CD4-positive, alpha-beta T cell (primary cell): ENCODE measurements around the gene IGFBP4. TPM values are rescaled to one million over a fixed set of nuclear protein-coding genes. Genes with fewer than 3 reads are reported as not detected.

Experiments used
- ATAC-seq: fragments of 200-7000 bp; cut with Tn5 transposase; one replicate; pipeline ENCODE4 v1.10.0; 2022; ENCODE audit warnings: mild to moderate bottlenecking; ENCODE audit not compliant: poor library complexity
- CTCF ChIA-PET: fragments of 350-600 bp; sonication (Branson Sonifier 250); formaldehyde crosslinking; loops from one replicate; lab custom pipeline; 2021; ENCODE audit warnings: antibody characterized with exemption, inconsistent platforms; lab: Charles Lee
- POLR2A ChIA-PET: fragments of 350-600 bp; sonication (Branson Sonifier 250); formaldehyde crosslinking; loops from one replicate; lab custom pipeline; 2021; ENCODE audit warnings: antibody characterized with exemption, inconsistent platforms; lab: Charles Lee
- DNase-seq, 14 experiments: peaks; one replicate each; pipeline ENCODE4 v3.0.0-alpha.2; 2013 to 2020; ENCODE audit warnings: mixed read lengths in 2 of 14
- H3K27ac ChIP-seq, 2 donors: one replicate each; pipeline versions ENCODE4 v1.5.1 to v1.7.0; 2013; ENCODE audit warnings: low read length in 2 of 2, low read depth in 1 of 2, mild to moderate bottlenecking in 1 of 2
- H3K27me3 ChIP-seq, 2 experiments: 1 replicate in 1 of 2; 2 replicates in 1 of 2; pipeline versions ENCODE4 v1.6.1 to v1.7.0; 2013; ENCODE audit warnings: low read length in 2 of 2, control low read depth in 1 of 2, mild to moderate bottlenecking in 1 of 2, moderate library complexity in 1 of 2; ENCODE audit not compliant: insufficient read depth in 2 of 2, control insufficient read depth in 1 of 2
- H3K36me3 ChIP-seq: one replicate; pipeline ENCODE4 v1.6.1; 2013; ENCODE audit warnings: low read length, control low read depth; ENCODE audit not compliant: insufficient read depth
- H3K4me1 ChIP-seq: one replicate; pipeline ENCODE4 v1.6.1; 2013; ENCODE audit warnings: low read length, control low read depth; ENCODE audit not compliant: insufficient read depth
- H3K4me3 ChIP-seq: one replicate; pipeline ENCODE4 v1.5.1; 2013; ENCODE audit warnings: mild to moderate bottlenecking, low read length, moderate library complexity
- H3K9me3 ChIP-seq, 2 experiments: 1 replicate in 1 of 2; 2 replicates in 1 of 2; pipeline versions ENCODE4 v1.6.1 to v1.7.0; 2013; ENCODE audit warnings: low read length in 2 of 2, mild to moderate bottlenecking in 2 of 2, control low read depth in 1 of 2, moderate library complexity in 1 of 2; ENCODE audit not compliant: control insufficient read depth in 1 of 2, insufficient read depth in 1 of 2
- H3K27ac Mint-ChIP-seq: one replicate; pipeline ENCODE4 v1.8.0; 2020; ENCODE audit warnings: mixed read lengths
- H3K27me3 Mint-ChIP-seq: one replicate; pipeline ENCODE4 v1.8.0; 2021; ENCODE audit warnings: mixed read lengths
- H3K36me3 Mint-ChIP-seq: one replicate; pipeline ENCODE4 v1.8.0; 2021; ENCODE audit warnings: low read depth, mixed read lengths
- H3K4me1 Mint-ChIP-seq: one replicate; pipeline ENCODE4 v1.8.0; 2021; ENCODE audit warnings: low read depth, mixed read lengths
- H3K4me3 Mint-ChIP-seq: one replicate; pipeline ENCODE4 v1.8.0; 2020; ENCODE audit warnings: mild to moderate bottlenecking, mixed read lengths
- H3K9me3 Mint-ChIP-seq: one replicate; pipeline ENCODE4 v1.8.0; 2020; ENCODE audit warnings: mixed read lengths
- CTCF ChIP-seq: fragments of 200-600 bp; IDR thresholded peaks from one replicate; pipeline ENCODE4 v1.8.0; 2022; ENCODE audit warnings: antibody characterized with exemption, mild to moderate bottlenecking
- intact Hi-C, 2 experiments: fragments of 100-400 bp; cut with DNase I in 1 of 2; cut with micrococcal nuclease in 1 of 2; formaldehyde crosslinking; loops; one replicate each; pipeline versions ENCODE4 v1.15.1 to v1.9.0; 2023 to 2025; cut with DNase I, micrococcal nuclease
- total RNA-seq, 174 experiments: library from RNA in 2 of 174; stranded (reverse) in 2 of 174; gene quantifications; one replicate each; pipeline ENCODE4 v1.2.3 and lab custom pipeline; 2021 to 2026

IGFBP4 gene
- total RNA-seq, 2 experiments from 2014 or later: 2.5 to 2.6 TPM

- TF ChIP-seq CTCF: no peak
Observed at GRCh38 chr17:40471846-40472732, 28.8 kb downstream of the IGFBP4 start.

GRCh38 chr17:40472733-40473452, 29.6 kb downstream of the IGFBP4 start:
- Mint-ChIP-seq H3K9me3 (no peaks in the 10 kb centered on the region), H3K27ac (no peak overlapping the region), H3K4me1 (peaks cover 16% of the 10 kb centered on the region), H3K36me3 (no peaks in the 10 kb centered on the region), H3K27me3 (no peaks in the 10 kb centered on the region), H3K4me3 (no peak overlapping the region)
- CTCF ChIA-PET: no interaction called here
- no peak overlapping the region for H3K4me3 ChIP-seq
- intact Hi-C loops: no loop called here
- ATAC-seq (no peak), DNase-seq (no peak)
- no peaks in the 10 kb centered on the region for H3K9me3 ChIP-seq
- H3K36me3 ChIP-seq: no peaks in the 10 kb centered on the region
- POLR2A ChIA-PET: no interaction called here
- no peaks in the 10 kb centered on the region for H3K27me3 ChIP-seq
- H3K27ac ChIP-seq: no peak overlapping the region
- no peak for TF ChIP-seq CTCF
- peaks cover 24% of the 10 kb centered on the region for H3K4me1 ChIP-seq

More at GRCh38 chr17:40471846-40472732, 28.8 kb downstream of the IGFBP4 start:
- no peaks in the 10 kb centered on the region for H3K9me3 Mint-ChIP-seq
- Histone ChIP-seq H3K4me1 (peaks cover 17% of the 10 kb centered on the region), H3K27ac (no peak overlapping the region), H3K36me3 (no peaks in the 10 kb centered on the region), H3K4me3 (no peak overlapping the region), H3K9me3 (no peaks in the 10 kb centered on the region), H3K27me3 (no peaks in the 10 kb centered on the region)
- CTCF ChIA-PET: no interaction called here
- DNase-seq (no peak), ATAC-seq (no peak)
- no peak overlapping the region for H3K27ac Mint-ChIP-seq
- peaks cover 12% of the 10 kb centered on the region for H3K4me1 Mint-ChIP-seq
- H3K27me3 Mint-ChIP-seq: no peaks in the 10 kb centered on the region
- H3K4me3 Mint-ChIP-seq: no peak overlapping the region
- no peaks in the 10 kb centered on the region for H3K36me3 Mint-ChIP-seq
- intact Hi-C loops: no loop called here
- POLR2A ChIA-PET: no interaction called here

DNA sequence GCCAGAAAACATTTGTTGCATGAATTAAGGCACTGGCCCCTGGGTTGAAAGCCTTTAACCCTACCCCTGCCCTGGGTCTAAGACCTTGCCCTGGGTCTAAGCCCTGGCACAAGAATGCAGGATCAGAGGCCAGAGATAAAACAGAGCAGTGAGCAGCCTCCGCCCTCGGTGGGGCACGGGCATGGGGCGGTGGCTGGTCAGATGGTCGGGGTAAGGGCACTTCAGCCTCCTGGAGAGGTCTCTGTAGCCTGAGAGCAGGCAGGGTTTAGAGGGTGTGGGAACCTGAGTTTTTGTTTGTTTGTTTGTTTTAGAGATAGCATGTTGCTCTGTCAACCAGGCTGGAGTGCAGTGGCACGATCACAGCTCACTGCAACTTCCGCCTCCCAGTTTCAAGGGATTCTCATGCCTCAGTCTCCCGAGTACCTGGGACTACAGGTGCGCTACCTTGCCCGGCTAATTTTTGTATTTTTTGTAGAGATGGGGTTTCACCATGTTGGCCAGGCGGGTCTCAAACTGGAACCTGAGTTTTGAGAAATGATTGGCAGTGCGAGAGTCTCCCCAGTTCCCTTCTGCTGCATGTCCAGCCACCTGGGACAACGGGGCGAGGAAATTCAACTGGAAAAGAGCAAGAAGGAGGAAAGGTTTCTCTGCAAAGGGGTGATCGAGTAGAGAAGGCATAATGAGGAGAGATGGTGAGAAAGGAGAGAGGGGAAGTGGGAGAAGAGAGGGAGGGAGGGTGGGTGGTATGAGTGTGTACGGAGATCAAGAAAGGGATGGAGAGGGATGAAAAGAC, 30.5 kb downstream of the IGFBP4 start:
- H3K27ac ChIP-seq: no peak overlapping the region
- H3K27ac Mint-ChIP-seq: no peak overlapping the region
- peaks cover 20% of the 10 kb centered on the region for H3K4me1 Mint-ChIP-seq
- H3K4me1 ChIP-seq: peaks cover 32% of the 10 kb centered on the region
- no peaks in the 10 kb centered on the region for H3K27me3 ChIP-seq
- no peak overlapping the region for H3K4me3 ChIP-seq
- H3K27me3 Mint-ChIP-seq: no peaks in the 10 kb centered on the region
- H3K9me3 ChIP-seq: no peaks in the 10 kb centered on the region
- ChIA-PET CTCF (no interaction called here), POLR2A (interaction anchor here (0.6 kb wide), 1 partner anchor 630 kb away, joined by 3 read pairs; no protein-coding TSS in a partner anchor)
- no peak for ATAC-seq
- H3K4me3 Mint-ChIP-seq: no peak overlapping the region
- no peak for DNase-seq
- H3K9me3 Mint-ChIP-seq: no peaks in the 10 kb centered on the region
- H3K36me3 ChIP-seq: no peaks in the 10 kb centered on the region
- no peak for TF ChIP-seq CTCF
- H3K36me3 Mint-ChIP-seq: no peaks in the 10 kb centered on the region
- intact Hi-C loops: no loop called here
